Measurements from ENCODE around the gene B3GNT7. TPM values are rescaled to one million over a fixed set of nuclear protein-coding genes. Genes with fewer than 3 reads are reported as not detected.
"Not testable (repeated sequence)": the region's sequence is repeated elsewhere in the genome, so short reads cannot be mapped to it uniquely, and the experiment has no call there.

B3GNT7 gene
- total RNA-seq, 1 experiment from 2014 or later = 0.57 TPM

- DNase-seq (ENCODE audit: low read depth) = peak; percentile 91
Measured at GRCh38 chr2:231364961-231365810, 30.3 kb upstream of the B3GNT7 start.

- no peak for DNase-seq (ENCODE audit: low read depth)
Measured at GRCh38 chr2:231367178-231367577, 28.3 kb upstream of the B3GNT7 start.

- no peak for DNase-seq (ENCODE audit: low read depth)
Measured at GRCh38 chr2:231369580-231370428, 25.7 kb upstream of the B3GNT7 start.

- DNase-seq (ENCODE audit: low read depth) = no peak
Measured at GRCh38 chr2:231370429-231370748, 25.1 kb upstream of the B3GNT7 start.

GRCh38 chr2:231370749-231371429 lies 24.6 kb upstream of the B3GNT7 start:
- DNase-seq (ENCODE audit: low read depth) = no peak

GRCh38 chr2:231371430-231372054 lies 24.0 kb upstream of the B3GNT7 start:
- DNase-seq (ENCODE audit: low read depth) = no peak

- no peak for DNase-seq (ENCODE audit: low read depth)
Measured at GRCh38 chr2:231372326-231372725, 23.2 kb upstream of the B3GNT7 start.

- no peak for DNase-seq (ENCODE audit: low read depth)
Measured at GRCh38 chr2:231373184-231373583, 22.3 kb upstream of the B3GNT7 start.

- no peak for DNase-seq (ENCODE audit: low read depth)
Measured at GRCh38 chr2:231373786-231374349, 21.6 kb upstream of the B3GNT7 start.

GRCh38 chr2:231374771-231375170 lies 20.7 kb upstream of the B3GNT7 start:
- DNase-seq (ENCODE audit: low read depth) = no peak

GRCh38 chr2:231375994-231376615 lies 19.4 kb upstream of the B3GNT7 start:
- not testable (repeated sequence) for DNase-seq (ENCODE audit: low read depth)

- DNase-seq (ENCODE audit: low read depth) = no peak
Measured at GRCh38 chr2:231376857-231377256, 18.7 kb upstream of the B3GNT7 start.

GRCh38 chr2:231378026-231378722 lies 17.3 kb upstream of the B3GNT7 start:
- DNase-seq (ENCODE audit: low read depth) = peak; percentile 26

GRCh38 chr2:231379266-231380215 lies 16.0 kb upstream of the B3GNT7 start:
- DNase-seq (ENCODE audit: low read depth) = peak; percentile 33

GRCh38 chr2:231380307-231380706 lies 15.2 kb upstream of the B3GNT7 start:
- no peak for DNase-seq (ENCODE audit: low read depth)

- no peak for DNase-seq (ENCODE audit: low read depth)
Measured at GRCh38 chr2:231380991-231381847, 14.3 kb upstream of the B3GNT7 start.

- DNase-seq (ENCODE audit: low read depth) = no peak
Measured at GRCh38 chr2:231382116-231382515, 13.4 kb upstream of the B3GNT7 start.

- peak; percentile 82 for DNase-seq (ENCODE audit: low read depth)
Measured at GRCh38 chr2:231383416-231384108, 11.9 kb upstream of the B3GNT7 start.

Measured in M059J (cell line).